ENCODE data around the gene MRPL19.

Gene MRPL19

DNA sequence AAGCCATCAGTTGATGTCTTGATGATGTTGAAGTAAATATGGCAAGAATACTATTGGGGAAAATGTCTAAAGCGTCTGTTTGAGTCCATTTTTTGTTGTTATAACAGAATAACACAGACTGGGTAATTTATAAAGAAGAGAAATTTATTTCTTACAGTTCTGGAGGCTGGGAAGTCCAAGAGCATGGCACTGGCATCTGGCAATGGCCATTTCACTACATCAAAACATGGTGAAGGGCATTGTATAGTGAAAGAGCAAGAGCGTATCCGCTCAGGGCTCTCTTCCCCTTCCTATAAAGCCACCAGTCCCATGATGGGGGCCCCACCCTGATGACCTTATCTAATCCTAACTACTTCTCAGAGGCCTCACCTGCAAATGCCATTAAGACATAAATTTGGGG lies 29.6 kb upstream of the MRPL19 start:
- Histone ChIP-seq H2BK12ac (ENCODE audit: low read length) (no peak overlapping the region), H3K14ac (ENCODE audit: low read length) (no peak overlapping the region), H4K12ac (ENCODE audit: low read depth, low read length) (no peak overlapping the region), H2BK120ac (ENCODE audit: insufficient read depth, low read length, poor library complexity) (no peak overlapping the region), H2AFZ (ENCODE audit: insufficient read depth, low read length, poor library complexity) (no peak overlapping the region), H3K23ac (ENCODE audit: low read length) (no peak overlapping the region), H2AK5ac (ENCODE audit: low read length) (no peak overlapping the region), H3K79me1 (ENCODE audit: low read length) (no peaks in the 10 kb centered on the region), H3K9ac (ENCODE audit: low read length) (no peak overlapping the region), H3K9me3 (ENCODE audit: insufficient read depth, low read depth, low read length) (peaks cover 2% of the 10 kb centered on the region), H3K18ac (ENCODE audit: low read length) (no peak overlapping the region), H3K27ac (ENCODE audit: low read depth, low read length) (no peak overlapping the region), H4K8ac (ENCODE audit: low read depth, low read length) (no peak overlapping the region), H3K4me2 (ENCODE audit: low read length) (no peak overlapping the region), H3K36me3 (ENCODE audit: control insufficient read depth in 1 of 2, insufficient read depth in 2 of 2, low read length in 2 of 2) (no peaks in the 10 kb centered on the region), H3K4me3 (ENCODE audit: low read depth, low read length) (no peak overlapping the region), H2BK5ac (ENCODE audit: low read depth, low read length, poor library complexity) (no peak overlapping the region), H3K79me2 (ENCODE audit: control insufficient read depth, insufficient read depth, low read length, poor library complexity) (no peaks in the 10 kb centered on the region), H3K27me3 (ENCODE audit: insufficient read depth, low read length) (no peaks in the 10 kb centered on the region), H3K4me1 (ENCODE audit: control insufficient read depth in 1 of 2, insufficient read depth in 2 of 2, low read length in 2 of 2) (no peaks in the 10 kb centered on the region), H3K4ac (ENCODE audit: low read depth, low read length) (no peak overlapping the region), H4K91ac (ENCODE audit: low read depth, low read length) (no peak overlapping the region)
- WGBS (ENCODE audit: extremely low coverage, insufficient coverage, insufficient read length): no CpG with 5 or more reads among the region's 3 CpGs
- DNase-seq: no peak

DNA sequence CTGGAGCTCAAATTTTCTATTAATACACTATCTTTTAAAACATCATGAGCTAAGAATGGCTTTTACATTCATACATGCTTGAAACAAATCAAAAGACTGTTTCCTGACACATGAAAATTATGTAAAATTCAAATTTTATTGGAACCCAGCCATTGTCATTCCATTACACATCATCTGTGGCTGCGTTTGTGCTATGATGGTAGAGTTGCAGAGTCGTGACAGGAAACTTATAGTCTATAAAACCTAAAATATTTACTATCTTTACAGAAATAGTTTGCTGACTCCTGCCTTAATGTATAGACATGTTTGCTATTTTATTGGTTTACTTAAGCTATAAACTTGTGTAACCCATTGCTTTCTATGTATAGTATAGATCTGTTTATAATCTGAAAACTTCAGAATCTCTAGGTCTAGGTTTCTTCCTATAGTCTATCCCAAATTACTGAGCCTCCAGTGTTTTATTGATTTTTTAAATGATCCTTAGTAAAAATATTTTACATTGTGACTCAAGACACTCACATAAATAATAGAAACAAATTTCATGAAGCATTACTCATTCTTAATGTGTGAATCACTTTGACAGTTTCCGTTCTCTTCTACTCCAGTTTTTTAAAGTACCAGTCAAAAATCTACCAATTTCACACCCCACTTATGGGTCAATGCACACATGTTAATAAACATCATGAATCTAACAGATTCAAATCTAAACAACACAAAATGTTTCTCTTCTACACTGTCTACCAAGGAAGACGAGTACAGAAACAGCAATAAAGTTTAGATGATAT lies 26.4 kb upstream of the MRPL19 start:
- Histone ChIP-seq H4K91ac (ENCODE audit: low read depth, low read length) (no peak overlapping the region), H3K27me3 (ENCODE audit: insufficient read depth, low read length) (no peaks in the 10 kb centered on the region), H2BK5ac (ENCODE audit: low read depth, low read length, poor library complexity) (no peak overlapping the region), H3K4me1 (ENCODE audit: control insufficient read depth in 1 of 2, insufficient read depth in 2 of 2, low read length in 2 of 2) (no peaks in the 10 kb centered on the region), H4K8ac (ENCODE audit: low read depth, low read length) (no peak overlapping the region), H3K14ac (ENCODE audit: low read length) (no peak overlapping the region), H3K4me3 (ENCODE audit: low read depth, low read length) (no peak overlapping the region), H4K12ac (ENCODE audit: low read depth, low read length) (no peak overlapping the region), H3K79me1 (ENCODE audit: low read length) (no peaks in the 10 kb centered on the region), H3K27ac (ENCODE audit: low read depth, low read length) (no peak overlapping the region), H3K9ac (ENCODE audit: low read length) (no peak overlapping the region), H2AK5ac (ENCODE audit: low read length) (no peak overlapping the region), H3K4ac (ENCODE audit: low read depth, low read length) (no peak overlapping the region), H3K4me2 (ENCODE audit: low read length) (no peak overlapping the region), H3K9me3 (ENCODE audit: insufficient read depth, low read depth, low read length) (no peaks in the 10 kb centered on the region), H3K23ac (ENCODE audit: low read length) (no peak overlapping the region), H3K36me3 (ENCODE audit: control insufficient read depth in 1 of 2, insufficient read depth in 2 of 2, low read length in 2 of 2) (no peaks in the 10 kb centered on the region), H2BK120ac (ENCODE audit: insufficient read depth, low read length, poor library complexity) (no peak overlapping the region), H2BK12ac (ENCODE audit: low read length) (no peak overlapping the region), H2AFZ (ENCODE audit: insufficient read depth, low read length, poor library complexity) (no peak overlapping the region), H3K79me2 (ENCODE audit: control insufficient read depth, insufficient read depth, low read length, poor library complexity) (no peaks in the 10 kb centered on the region), H3K18ac (ENCODE audit: low read length) (no peak overlapping the region)
- no peak for DNase-seq
- WGBS (ENCODE audit: extremely low coverage, insufficient coverage, insufficient read length): no CpG with 5 or more reads among the region's 4 CpGs

DNA sequence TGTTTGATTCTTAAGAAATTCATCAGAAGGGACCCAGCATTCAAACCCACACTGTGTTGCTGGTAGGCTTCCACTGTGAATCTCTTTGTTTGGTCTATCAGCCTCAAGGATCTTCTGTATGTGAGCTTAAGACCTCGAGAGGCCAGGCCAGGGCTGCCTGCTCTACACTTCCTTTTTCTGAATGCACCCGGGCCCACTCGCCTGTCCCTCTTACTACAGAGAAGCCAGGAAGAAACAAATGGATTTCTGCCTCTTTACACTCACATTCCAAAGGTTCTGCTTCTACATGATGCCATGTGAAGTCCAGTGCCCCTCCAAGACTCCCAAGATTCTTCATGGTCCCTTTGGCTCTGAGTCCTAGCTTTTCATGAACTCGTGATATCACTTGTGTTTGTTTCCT lies 25.4 kb upstream of the MRPL19 start:
- WGBS (ENCODE audit: extremely low coverage, insufficient coverage, insufficient read length): no CpG with 5 or more reads among the region's 4 CpGs

DNA sequence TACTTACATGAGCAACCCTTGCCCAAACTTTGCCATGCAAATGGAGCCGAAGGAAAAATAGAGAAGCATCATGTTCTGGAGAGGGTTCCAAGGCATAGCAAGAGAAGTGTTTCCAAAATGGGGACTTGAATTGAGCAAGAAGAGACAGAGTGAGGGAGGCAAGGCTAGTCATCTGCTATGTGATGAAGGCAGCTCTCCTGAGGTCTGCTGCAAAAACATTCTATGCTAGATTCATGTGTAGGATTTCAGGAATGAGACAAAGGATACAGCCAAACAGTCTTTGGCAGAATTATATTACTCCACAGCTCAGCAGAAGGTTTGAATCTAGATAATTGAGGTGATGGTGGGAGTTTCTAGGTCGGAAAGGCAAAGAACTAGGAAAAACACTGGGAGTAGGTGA lies 24.1 kb upstream of the MRPL19 start:
- Histone ChIP-seq H3K27me3 (ENCODE audit: insufficient read depth, low read length) (no peaks in the 10 kb centered on the region), H3K14ac (ENCODE audit: low read length) (no peak overlapping the region), H2BK5ac (ENCODE audit: low read depth, low read length, poor library complexity) (no peak overlapping the region), H3K79me2 (ENCODE audit: control insufficient read depth, insufficient read depth, low read length, poor library complexity) (no peaks in the 10 kb centered on the region), H4K12ac (ENCODE audit: low read depth, low read length) (no peak overlapping the region), H3K79me1 (ENCODE audit: low read length) (no peaks in the 10 kb centered on the region), H2AK5ac (ENCODE audit: low read length) (no peak overlapping the region), H4K8ac (ENCODE audit: low read depth, low read length) (no peak overlapping the region), H3K9ac (ENCODE audit: low read length) (no peak overlapping the region), H3K4me2 (ENCODE audit: low read length) (no peak overlapping the region), H2BK12ac (ENCODE audit: low read length) (no peak overlapping the region), H2AFZ (ENCODE audit: insufficient read depth, low read length, poor library complexity) (no peak overlapping the region), H3K9me3 (ENCODE audit: insufficient read depth, low read depth, low read length) (no peaks in the 10 kb centered on the region), H3K36me3 (ENCODE audit: control insufficient read depth in 1 of 2, insufficient read depth in 2 of 2, low read length in 2 of 2) (no peaks in the 10 kb centered on the region), H3K18ac (ENCODE audit: low read length) (no peak overlapping the region), H3K4me3 (ENCODE audit: low read depth, low read length) (no peak overlapping the region), H3K4ac (ENCODE audit: low read depth, low read length) (no peak overlapping the region), H2BK120ac (ENCODE audit: insufficient read depth, low read length, poor library complexity) (no peak overlapping the region), H3K4me1 (ENCODE audit: control insufficient read depth in 1 of 2, insufficient read depth in 2 of 2, low read length in 2 of 2) (no peaks in the 10 kb centered on the region), H4K91ac (ENCODE audit: low read depth, low read length) (no peak overlapping the region), H3K27ac (ENCODE audit: low read depth, low read length) (no peak overlapping the region), H3K23ac (ENCODE audit: low read length) (no peak overlapping the region)
- no peak for DNase-seq
- no CpG with 5 or more reads among the region's 2 CpGs for WGBS (ENCODE audit: extremely low coverage, insufficient coverage, insufficient read length)

More for the DNA sequence above, 25.4 kb upstream of the MRPL19 start:
- H3K4me1 ChIP-seq (ENCODE audit: control insufficient read depth in 1 of 2, insufficient read depth in 2 of 2, low read length in 2 of 2): no peaks in the 10 kb centered on the region
- H4K12ac ChIP-seq (ENCODE audit: low read depth, low read length): no peak overlapping the region
- no peak overlapping the region for H3K9ac ChIP-seq (ENCODE audit: low read length)
- no peak overlapping the region for H2AFZ ChIP-seq (ENCODE audit: insufficient read depth, low read length, poor library complexity)
- no peak overlapping the region for H3K27ac ChIP-seq (ENCODE audit: low read depth, low read length)
- H3K4ac ChIP-seq (ENCODE audit: low read depth, low read length): no peak overlapping the region
- H3K79me1 ChIP-seq (ENCODE audit: low read length): no peaks in the 10 kb centered on the region
- no peak overlapping the region for H3K18ac ChIP-seq (ENCODE audit: low read length)
- H2BK5ac ChIP-seq (ENCODE audit: low read depth, low read length, poor library complexity): no peak overlapping the region
- no peak overlapping the region for H4K91ac ChIP-seq (ENCODE audit: low read depth, low read length)
- no peaks in the 10 kb centered on the region for H3K9me3 ChIP-seq (ENCODE audit: insufficient read depth, low read depth, low read length)
- H4K8ac ChIP-seq (ENCODE audit: low read depth, low read length): no peak overlapping the region
- no peak for DNase-seq
- no peaks in the 10 kb centered on the region for H3K79me2 ChIP-seq (ENCODE audit: control insufficient read depth, insufficient read depth, low read length, poor library complexity)
- no peak overlapping the region for H3K4me2 ChIP-seq (ENCODE audit: low read length)
- no peak overlapping the region for H2AK5ac ChIP-seq (ENCODE audit: low read length)
- H3K36me3 ChIP-seq (ENCODE audit: control insufficient read depth in 1 of 2, insufficient read depth in 2 of 2, low read length in 2 of 2): no peaks in the 10 kb centered on the region
- no peaks in the 10 kb centered on the region for H3K27me3 ChIP-seq (ENCODE audit: insufficient read depth, low read length)
- no peak overlapping the region for H3K4me3 ChIP-seq (ENCODE audit: low read depth, low read length)
- no peak overlapping the region for H3K23ac ChIP-seq (ENCODE audit: low read length)
- H2BK12ac ChIP-seq (ENCODE audit: low read length): no peak overlapping the region
- H3K14ac ChIP-seq (ENCODE audit: low read length): no peak overlapping the region
- H2BK120ac ChIP-seq (ENCODE audit: insufficient read depth, low read length, poor library complexity): no peak overlapping the region

Measured in trophoblast cell (in vitro differentiated cells and primary cell).